Adipocyte (in vitro differentiated cells): ENCODE results near the gene LIN37.

Experiments
- DNase-seq: peaks from one replicate; pipeline ENCODE4 v3.0.0-alpha.2; 2015; ENCODE audit warnings: low read depth
- H3K27me3 ChIP-seq: replicated peaks from 2 replicates; pipeline ENCODE4 v1.7.0; 2013; ENCODE audit warnings: mild to moderate bottlenecking, low read length, moderate library complexity; ENCODE audit not compliant: control insufficient read depth, insufficient read depth
- H3K36me3 ChIP-seq: 2 replicates; pipeline ENCODE4 v1.7.0; 2013; ENCODE audit warnings: low read length, mild to moderate bottlenecking, moderate library complexity; ENCODE audit not compliant: control insufficient read depth, insufficient read depth, severe bottlenecking
- H3K4me1 ChIP-seq: 2 replicates; pipeline ENCODE4 v1.7.0; 2013; ENCODE audit warnings: mild to moderate bottlenecking, low read length, moderate library complexity; ENCODE audit not compliant: control insufficient read depth, insufficient read depth
- H3K4me3 ChIP-seq: 2 replicates; pipeline ENCODE4 v1.7.0; 2013; ENCODE audit warnings: mild to moderate bottlenecking, low read length, moderate library complexity
- H3K9ac ChIP-seq: 2 replicates; pipeline ENCODE4 v1.7.0; 2013; ENCODE audit warnings: mild to moderate bottlenecking, low read length, moderate library complexity
- H3K9me3 ChIP-seq: 2 replicates; pipeline ENCODE4 v1.7.0; 2013; ENCODE audit warnings: mild to moderate bottlenecking, low read length, moderate library complexity; ENCODE audit not compliant: control insufficient read depth

LIN37 gene

GRCh38 chr19:35781650-35782049, 33.3 kb downstream of the LIN37 start:
- no peak for DNase-seq
- Histone ChIP-seq H3K36me3 (no peaks in the 10 kb centered on the region), H3K27me3 (no peaks in the 10 kb centered on the region), H3K9me3 (no peaks in the 10 kb centered on the region), H3K4me1 (peaks cover 6% of the 10 kb centered on the region), H3K4me3 (no peak overlapping the region), H3K9ac (no peak overlapping the region)

GRCh38 chr19:35782589-35782988, 34.2 kb downstream of the LIN37 start:
- Histone ChIP-seq H3K9ac (no peak overlapping the region), H3K4me1 (no peaks in the 10 kb centered on the region), H3K9me3 (no peaks in the 10 kb centered on the region), H3K36me3 (no peaks in the 10 kb centered on the region), H3K4me3 (no peak overlapping the region), H3K27me3 (no peaks in the 10 kb centered on the region)
- DNase-seq: no peak

GRCh38 chr19:35783469-35784434, 35.4 kb downstream of the LIN37 start:
- Histone ChIP-seq H3K4me1 (no peaks in the 10 kb centered on the region), H3K36me3 (no peaks in the 10 kb centered on the region), H3K27me3 (no peaks in the 10 kb centered on the region), H3K9ac (no peak overlapping the region), H3K9me3 (no peaks in the 10 kb centered on the region), H3K4me3 (no peak overlapping the region)
- no peak for DNase-seq

- Histone ChIP-seq H3K4me1 (no peaks in the 10 kb centered on the region), H3K9me3 (no peaks in the 10 kb centered on the region), H3K4me3 (no peak overlapping the region), H3K9ac (no peak overlapping the region), H3K27me3 (no peaks in the 10 kb centered on the region), H3K36me3 (no peaks in the 10 kb centered on the region)
- DNase-seq: no peak
Observed at GRCh38 chr19:35784503-35785338, 36.3 kb downstream of the LIN37 start.

GRCh38 chr19:35785339-35785627, 36.9 kb downstream of the LIN37 start:
- H3K36me3 ChIP-seq: no peaks in the 10 kb centered on the region
- H3K4me3 ChIP-seq: no peak overlapping the region
- no peak for DNase-seq
- H3K9ac ChIP-seq: no peak overlapping the region
- H3K9me3 ChIP-seq: no peaks in the 10 kb centered on the region
- H3K27me3 ChIP-seq: no peaks in the 10 kb centered on the region
- no peaks in the 10 kb centered on the region for H3K4me1 ChIP-seq

- no peaks in the 10 kb centered on the region for H3K36me3 ChIP-seq
- H3K27me3 ChIP-seq: no peaks in the 10 kb centered on the region
- H3K9me3 ChIP-seq: no peaks in the 10 kb centered on the region
- H3K4me1 ChIP-seq: no peaks in the 10 kb centered on the region
- no peak overlapping the region for H3K4me3 ChIP-seq
- H3K9ac ChIP-seq: no peak overlapping the region
- no peak for DNase-seq
Observed at GRCh38 chr19:35786299-35787160, 38.2 kb downstream of the LIN37 start.

GRCh38 chr19:35787227-35787799, 38.9 kb downstream of the LIN37 start:
- no peak overlapping the region for H3K9ac ChIP-seq
- H3K4me3 ChIP-seq: no peak overlapping the region
- H3K27me3 ChIP-seq: no peaks in the 10 kb centered on the region
- DNase-seq: no peak
- no peaks in the 10 kb centered on the region for H3K9me3 ChIP-seq
- no peaks in the 10 kb centered on the region for H3K36me3 ChIP-seq
- no peaks in the 10 kb centered on the region for H3K4me1 ChIP-seq

- no peaks in the 10 kb centered on the region for H3K27me3 ChIP-seq
- H3K9me3 ChIP-seq: no peaks in the 10 kb centered on the region
- no peak overlapping the region for H3K9ac ChIP-seq
- peaks cover 4% of the 10 kb centered on the region for H3K4me1 ChIP-seq
- H3K4me3 ChIP-seq: no peak overlapping the region
- no peaks in the 10 kb centered on the region for H3K36me3 ChIP-seq
- no peak for DNase-seq
Observed at GRCh38 chr19:35788205-35788960, 40.0 kb downstream of the LIN37 start.

- Histone ChIP-seq H3K9me3 (no peaks in the 10 kb centered on the region), H3K9ac (no peak overlapping the region), H3K36me3 (no peaks in the 10 kb centered on the region), H3K27me3 (no peaks in the 10 kb centered on the region), H3K4me3 (no peak overlapping the region), H3K4me1 (peaks cover 8% of the 10 kb centered on the region)
- DNase-seq: no peak
Observed at GRCh38 chr19:35789195-35789977, 41.0 kb downstream of the LIN37 start.
